ENCODE results near the gene GGT6.

The GGT6 gene

GRCh38 chr17:4548061-4548461 lies 12.3 kb downstream of the GGT6 start:
- TF ChIP-seq CTCF (IDR thresholded peaks at IDR 0.05; ENCODE audit: insufficient read depth, low read depth, low read length, missing control alignments) = no peak
- no peak for DNase-seq (ENCODE audit: low read depth)

GRCh38 chr17:4547118-4547906 lies 13.1 kb downstream of the GGT6 start:
- no peak for DNase-seq (ENCODE audit: low read depth)
- H3K4me3 ChIP-seq (ENCODE audit: low read depth, low read length) = no peak overlapping the region
- no peak for TF ChIP-seq CTCF (IDR thresholded peaks at IDR 0.05; ENCODE audit: insufficient read depth, low read depth, low read length, missing control alignments)

More at GRCh38 chr17:4548061-4548461, 12.3 kb downstream of the GGT6 start:
- no peak overlapping the region for H3K4me3 ChIP-seq (ENCODE audit: low read depth, low read length)

GRCh38 chr17:4545217-4545951 lies 15.0 kb downstream of the GGT6 start:
- no peak for TF ChIP-seq CTCF (IDR thresholded peaks at IDR 0.05; ENCODE audit: insufficient read depth, low read depth, low read length, missing control alignments)
- no peak overlapping the region for H3K4me3 ChIP-seq (ENCODE audit: low read depth, low read length)
- no peak for DNase-seq (ENCODE audit: low read depth)

GRCh38 chr17:4544951-4545216 lies 15.5 kb downstream of the GGT6 start:
- H3K4me3 ChIP-seq (ENCODE audit: low read depth, low read length) = no peak overlapping the region
- TF ChIP-seq CTCF (IDR thresholded peaks at IDR 0.05; ENCODE audit: insufficient read depth, low read depth, low read length, missing control alignments) = no peak
- DNase-seq (ENCODE audit: low read depth) = no peak

- no peak overlapping the region for H3K4me3 ChIP-seq (ENCODE audit: low read depth, low read length)
- TF ChIP-seq CTCF (IDR thresholded peaks at IDR 0.05; ENCODE audit: insufficient read depth, low read depth, low read length, missing control alignments) = no peak
- no peak for DNase-seq (ENCODE audit: low read depth)
These were observed 16.0 kb downstream of the GGT6 start for GRCh38 chr17:4544135-4544950.

- no peak for TF ChIP-seq CTCF (IDR thresholded peaks at IDR 0.05; ENCODE audit: insufficient read depth, low read depth, low read length, missing control alignments)
- DNase-seq (ENCODE audit: low read depth) = no peak
These were observed 16.8 kb downstream of the GGT6 start for GRCh38 chr17:4543557-4544026.

More at GRCh38 chr17:4543557-4544026, 16.8 kb downstream of the GGT6 start:
- no peak overlapping the region for H3K4me3 ChIP-seq (ENCODE audit: low read depth, low read length)
